Hepatocyte (in vitro differentiated cells): Measurements from ENCODE around the gene AKAP13. TPM values are rescaled to one million over a fixed set of nuclear protein-coding genes. Genes with fewer than 3 reads are reported as not detected.

Source experiments
- DNase-seq: peaks from one replicate; pipeline ENCODE4 v3.0.0-alpha.2; 2016; ENCODE audit warnings: low spot score
- H2AFZ ChIP-seq: fragments of 200-600 bp; sonication (generic); 2 replicates; pipeline ENCODE4 v1.6.0; 2016; ENCODE audit warnings: antibody characterized with exemption, mild to moderate bottlenecking
- H3K27ac ChIP-seq: fragments of 200-600 bp; sonication (generic); 2 replicates; pipeline ENCODE4 v1.5.1; 2016; ENCODE audit warnings: mild to moderate bottlenecking
- H3K27me3 ChIP-seq: fragments of 200-600 bp; sonication (generic); 2 replicates; pipeline ENCODE4 v1.6.1; 2016
- H3K36me3 ChIP-seq: fragments of 200-600 bp; sonication (generic); replicated peaks from 2 replicates; pipeline ENCODE4 v1.5.1; 2016; ENCODE audit warnings: low read depth; ENCODE audit not compliant: insufficient read depth
- H3K4me1 ChIP-seq: fragments of 200-600 bp; sonication (generic); 2 replicates; pipeline ENCODE4 v1.5.1; 2016; ENCODE audit warnings: mild to moderate bottlenecking, moderate library complexity; ENCODE audit not compliant: insufficient read depth
- H3K4me2 ChIP-seq: fragments of 200-600 bp; sonication (generic); 2 replicates; pipeline ENCODE4 v1.6.0; 2016
- H3K4me3 ChIP-seq: fragments of 200-600 bp; sonication (generic); 2 replicates; pipeline ENCODE4 v1.5.1; 2016; ENCODE audit warnings: mild to moderate bottlenecking
- H3K79me2 ChIP-seq: fragments of 200-600 bp; sonication (generic); 2 replicates; pipeline ENCODE4 v1.6.0; 2017; ENCODE audit warnings: mild to moderate bottlenecking
- H3K9me2 ChIP-seq: fragments of 200-600 bp; sonication (generic); replicated peaks from 2 replicates; pipeline ENCODE4 v1.6.0; 2017; ENCODE audit warnings: mild to moderate bottlenecking; ENCODE audit not compliant: insufficient read depth
- H3K9me3 ChIP-seq: fragments of 200-600 bp; sonication (generic); 2 replicates; pipeline ENCODE4 v1.5.1; 2016; ENCODE audit warnings: low read depth, mild to moderate bottlenecking
- H4K20me1 ChIP-seq: fragments of 200-600 bp; sonication (generic); 2 replicates; pipeline ENCODE4 v1.6.0; 2016; ENCODE audit warnings: mild to moderate bottlenecking; ENCODE audit not compliant: insufficient read depth, poor library complexity, severe bottlenecking
- EZH2 ChIP-seq: fragments of 200-600 bp; sonication (generic); IDR thresholded peaks from 2 replicates; pipeline ENCODE4 v1.6.1; 2016; ENCODE audit warnings: antibody characterized with exemption, mild to moderate bottlenecking, borderline replicate concordance
- EZH2phosphoT487 ChIP-seq: fragments of 200-600 bp; sonication (generic); IDR thresholded peaks from one replicate; pipeline ENCODE4 v1.6.1; 2018; ENCODE audit warnings: antibody characterized with exemption, mild to moderate bottlenecking, low read depth, moderate library complexity; ENCODE audit not compliant: unreplicated experiment, severe bottlenecking
- WGBS: methylation state at CpG from one replicate; pipeline ENCODE4 v1.1.6; 2016; ENCODE audit warnings: low lambda C conversion rate; ENCODE audit errors: missing lambda C conversion rate; 5-methylcytosine and 5-hydroxymethylcytosine counted together
- polyA plus RNA-seq: library from polyadenylated mRNA; unstranded; fragments of >200 nt; fragmentation: Nextera tagmentation; extraction: Ambion mirVana; gene quantifications from 2 replicates; pipeline ENCODE4 v1.2.1, GENCODE V29; 2016
- total RNA-seq: library from RNA; depleted of rRNA; stranded (reverse); fragments of >200 nt; gene quantifications from 2 replicates; pipeline ENCODE4 v1.2.3, GENCODE V29; 2014
- TF ChIP-seq, protein P1 (sequence below): fragments of 200-600 bp; sonication (generic); IDR thresholded peaks from 2 replicates; pipeline ENCODE4 v1.5.1; 2016; ENCODE audit warnings: antibody characterized with exemption, mild to moderate bottlenecking; ENCODE audit not compliant: poor library complexity

The AKAP13 gene
- total and polyA plus RNA-seq, 2 experiments from 2014 or later = 55.6 to 80.9 TPM

DNA sequence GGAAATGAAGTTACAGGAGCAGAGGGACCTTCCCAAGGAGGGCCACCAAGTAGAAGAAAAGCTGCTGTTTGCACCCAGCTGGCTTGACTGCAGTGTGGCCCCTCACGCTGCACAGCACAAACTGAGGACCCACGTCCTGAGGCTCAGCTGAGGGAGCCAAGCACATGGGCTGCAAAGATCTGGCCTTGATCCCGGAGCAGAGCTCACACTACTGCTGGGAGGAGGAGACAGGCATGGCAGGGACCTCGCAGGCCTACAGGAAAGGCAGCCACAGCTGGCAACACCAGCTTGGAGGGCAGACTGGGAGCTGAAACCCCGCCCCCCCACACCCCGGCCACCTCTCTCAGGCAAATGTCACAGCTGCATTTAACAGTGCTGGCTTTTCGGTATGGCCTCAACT, 374.6 kb downstream of the AKAP13 start:
- H3K27me3 ChIP-seq = no peaks in the 10 kb centered on the region

DNA sequence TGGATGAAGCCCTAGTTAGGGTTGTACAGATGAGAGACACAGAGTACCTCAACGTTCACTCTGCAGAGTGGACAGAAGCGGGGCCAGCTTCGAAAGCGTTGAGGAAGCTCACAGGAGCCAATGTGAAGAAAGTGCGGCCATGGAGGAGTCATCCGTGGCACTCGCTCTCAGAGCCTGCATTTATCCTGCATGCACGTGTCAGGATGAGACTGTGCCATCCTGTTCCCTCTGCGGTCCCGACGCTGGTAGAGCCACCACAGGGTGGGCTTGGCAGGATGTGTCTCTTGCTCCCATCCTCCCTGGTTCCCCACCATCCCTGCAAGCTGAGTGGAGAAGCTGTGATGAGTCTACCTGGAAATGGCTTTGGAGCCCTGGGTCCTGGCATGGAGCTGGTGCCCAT, 375.1 kb downstream of the AKAP13 start:
- Histone ChIP-seq H3K27ac (no peak overlapping the region), H4K20me1 (no peaks in the 10 kb centered on the region), H2AFZ (no peak overlapping the region), H3K4me3 (no peak overlapping the region), H3K36me3 (no peaks in the 10 kb centered on the region), H3K9me3 (no peaks in the 10 kb centered on the region), H3K4me1 (peaks cover 3% of the 10 kb centered on the region), H3K79me2 (no peaks in the 10 kb centered on the region), H3K9me2 (no peaks in the 10 kb centered on the region), H3K27me3 (no peaks in the 10 kb centered on the region), H3K4me2 (no peak overlapping the region)
- no peak for TF ChIP-seq EZH2
- no peak for TF ChIP-seq EZH2phosphoT487
- TF ChIP-seq, protein P1, sequence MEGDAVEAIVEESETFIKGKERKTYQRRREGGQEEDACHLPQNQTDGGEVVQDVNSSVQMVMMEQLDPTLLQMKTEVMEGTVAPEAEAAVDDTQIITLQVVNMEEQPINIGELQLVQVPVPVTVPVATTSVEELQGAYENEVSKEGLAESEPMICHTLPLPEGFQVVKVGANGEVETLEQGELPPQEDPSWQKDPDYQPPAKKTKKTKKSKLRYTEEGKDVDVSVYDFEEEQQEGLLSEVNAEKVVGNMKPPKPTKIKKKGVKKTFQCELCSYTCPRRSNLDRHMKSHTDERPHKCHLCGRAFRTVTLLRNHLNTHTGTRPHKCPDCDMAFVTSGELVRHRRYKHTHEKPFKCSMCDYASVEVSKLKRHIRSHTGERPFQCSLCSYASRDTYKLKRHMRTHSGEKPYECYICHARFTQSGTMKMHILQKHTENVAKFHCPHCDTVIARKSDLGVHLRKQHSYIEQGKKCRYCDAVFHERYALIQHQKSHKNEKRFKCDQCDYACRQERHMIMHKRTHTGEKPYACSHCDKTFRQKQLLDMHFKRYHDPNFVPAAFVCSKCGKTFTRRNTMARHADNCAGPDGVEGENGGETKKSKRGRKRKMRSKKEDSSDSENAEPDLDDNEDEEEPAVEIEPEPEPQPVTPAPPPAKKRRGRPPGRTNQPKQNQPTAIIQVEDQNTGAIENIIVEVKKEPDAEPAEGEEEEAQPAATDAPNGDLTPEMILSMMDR = no peak
- WGBS = 96% methylated on average over 11 of the region's 11 CpGs
- DNase-seq = no peak

More for the DNA sequence above, 374.6 kb downstream of the AKAP13 start:
- no peak overlapping the region for H3K27ac ChIP-seq
- H2AFZ ChIP-seq = no peak overlapping the region
- no peak overlapping the region for H3K4me2 ChIP-seq
- H3K4me3 ChIP-seq = no peak overlapping the region
- TF ChIP-seq, protein P1 = no peak
- TF ChIP-seq EZH2 = no peak
- TF ChIP-seq EZH2phosphoT487 = no peak
- H3K79me2 ChIP-seq = no peaks in the 10 kb centered on the region
- 80% methylated on average over 7 of the region's 7 CpGs for WGBS
- H3K4me1 ChIP-seq = peaks cover 3% of the 10 kb centered on the region
- no peaks in the 10 kb centered on the region for H3K36me3 ChIP-seq
- no peaks in the 10 kb centered on the region for H3K9me2 ChIP-seq
- no peaks in the 10 kb centered on the region for H4K20me1 ChIP-seq
- H3K9me3 ChIP-seq = no peaks in the 10 kb centered on the region
- no peak for DNase-seq

DNA sequence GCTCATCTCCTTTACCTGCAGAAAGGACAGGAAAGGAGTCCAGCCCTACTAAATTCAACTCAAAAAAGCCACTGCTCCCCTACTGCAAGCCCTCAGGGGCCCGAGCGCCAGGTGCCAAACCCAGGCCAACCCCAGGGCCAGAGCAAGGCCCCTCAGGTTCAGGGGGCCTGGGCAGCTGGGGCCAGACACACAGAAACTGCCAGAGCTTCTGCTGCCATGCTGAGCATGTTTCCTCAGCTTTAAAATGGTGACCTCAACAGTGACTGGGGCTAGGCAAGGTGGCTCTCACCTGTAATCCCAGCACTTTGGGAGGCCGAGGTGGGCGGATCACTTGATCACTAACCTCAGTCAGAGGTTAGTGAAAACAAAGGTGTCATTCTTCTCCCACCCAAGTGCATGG, 375.5 kb downstream of the AKAP13 start:
- Histone ChIP-seq H3K9me2 (no peaks in the 10 kb centered on the region), H3K27me3 (no peaks in the 10 kb centered on the region), H3K36me3 (no peaks in the 10 kb centered on the region), H2AFZ (no peak overlapping the region), H3K4me1 (peaks cover 3% of the 10 kb centered on the region), H3K79me2 (no peaks in the 10 kb centered on the region), H3K27ac (no peak overlapping the region), H4K20me1 (no peaks in the 10 kb centered on the region), H3K4me2 (no peak overlapping the region), H3K4me3 (no peak overlapping the region), H3K9me3 (no peaks in the 10 kb centered on the region)
- WGBS = 100% methylated on average over 4 of the region's 4 CpGs
- TF ChIP-seq EZH2phosphoT487 = no peak
- TF ChIP-seq, protein P1 = no peak
- no peak for TF ChIP-seq EZH2
- no peak for DNase-seq
